ENCODE data around the gene CDC16. TPM values are rescaled to one million over a fixed set of nuclear protein-coding genes. Genes with fewer than 3 reads are reported as not detected.
"Not testable (repeated sequence)": the region's sequence is repeated elsewhere in the genome, so short reads cannot be mapped to it uniquely, and the experiment has no call there.

Gene CDC16
- total and polyA plus RNA-seq, 2 experiments from 2014 or later: 57.8 to 58.5 TPM

DNA sequence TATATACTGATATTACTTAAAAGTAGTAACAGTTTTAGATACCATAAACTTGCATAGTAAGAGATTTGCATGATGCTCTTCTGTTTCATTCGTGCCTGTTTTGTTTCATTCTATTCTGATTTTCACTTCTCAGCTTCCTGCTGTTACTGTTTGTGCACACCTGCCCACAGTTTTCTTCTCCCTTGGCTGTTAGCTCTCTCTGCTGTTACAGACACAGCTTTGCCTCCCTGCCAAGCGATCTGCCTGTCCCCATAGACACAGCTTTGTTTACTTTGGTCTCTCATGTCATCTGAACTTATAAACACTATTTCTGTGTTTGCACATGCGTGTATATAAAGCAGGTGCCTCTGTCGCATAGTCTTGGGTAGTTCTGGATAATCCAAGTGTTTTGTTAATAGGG is 25.3 kb downstream of the CDC16 start:
- Histone ChIP-seq H4K20me1 (ENCODE audit: insufficient read depth, poor library complexity, severe bottlenecking) (no peaks in the 10 kb centered on the region), H2AFZ (no peak overlapping the region), H3K9me3 (ENCODE audit: low read depth) (no peaks in the 10 kb centered on the region), H3K4me3 (no peak overlapping the region), H3K4me1 (ENCODE audit: insufficient read depth) (no peaks in the 10 kb centered on the region), H3K4me2 (no peak overlapping the region), H3K36me3 (replicated peaks; ENCODE audit: insufficient read depth, low read depth) (no peaks in the 10 kb centered on the region), H3K79me2 (peaks cover 4% of the 10 kb centered on the region), H3K27me3 (no peaks in the 10 kb centered on the region), H3K27ac (no peak overlapping the region), H3K9me2 (replicated peaks; ENCODE audit: insufficient read depth) (no peaks in the 10 kb centered on the region)
- 89% methylated on average over 4 of the region's 4 CpGs for whole genome bisulfite sequencing (ENCODE audit: low lambda C conversion rate, missing lambda C conversion rate)
- no peak for DNase-seq (ENCODE audit: low spot score)
- TF ChIP-seq, protein P1, sequence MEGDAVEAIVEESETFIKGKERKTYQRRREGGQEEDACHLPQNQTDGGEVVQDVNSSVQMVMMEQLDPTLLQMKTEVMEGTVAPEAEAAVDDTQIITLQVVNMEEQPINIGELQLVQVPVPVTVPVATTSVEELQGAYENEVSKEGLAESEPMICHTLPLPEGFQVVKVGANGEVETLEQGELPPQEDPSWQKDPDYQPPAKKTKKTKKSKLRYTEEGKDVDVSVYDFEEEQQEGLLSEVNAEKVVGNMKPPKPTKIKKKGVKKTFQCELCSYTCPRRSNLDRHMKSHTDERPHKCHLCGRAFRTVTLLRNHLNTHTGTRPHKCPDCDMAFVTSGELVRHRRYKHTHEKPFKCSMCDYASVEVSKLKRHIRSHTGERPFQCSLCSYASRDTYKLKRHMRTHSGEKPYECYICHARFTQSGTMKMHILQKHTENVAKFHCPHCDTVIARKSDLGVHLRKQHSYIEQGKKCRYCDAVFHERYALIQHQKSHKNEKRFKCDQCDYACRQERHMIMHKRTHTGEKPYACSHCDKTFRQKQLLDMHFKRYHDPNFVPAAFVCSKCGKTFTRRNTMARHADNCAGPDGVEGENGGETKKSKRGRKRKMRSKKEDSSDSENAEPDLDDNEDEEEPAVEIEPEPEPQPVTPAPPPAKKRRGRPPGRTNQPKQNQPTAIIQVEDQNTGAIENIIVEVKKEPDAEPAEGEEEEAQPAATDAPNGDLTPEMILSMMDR (IDR thresholded peaks at IDR 0.05; ENCODE audit: poor library complexity): no peak

DNA sequence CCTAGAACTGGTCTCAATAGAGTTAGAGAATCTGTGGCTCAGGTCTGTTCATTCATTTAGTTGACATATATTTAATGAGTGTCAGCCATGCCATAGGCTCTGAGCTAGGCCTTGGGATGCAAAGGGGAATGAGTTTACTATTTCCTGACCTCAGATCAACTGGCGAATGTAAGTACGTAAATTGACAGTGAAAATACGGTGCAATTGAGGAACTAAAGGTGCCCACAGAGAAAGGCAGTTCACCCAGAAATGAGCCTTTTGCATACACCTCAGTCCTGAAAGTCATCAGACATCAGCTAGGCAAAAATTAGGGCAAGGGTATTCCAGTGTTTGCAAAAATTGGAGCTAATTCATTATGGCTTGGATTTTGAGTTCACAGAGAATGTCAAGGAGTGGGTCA is 26.1 kb downstream of the CDC16 start:
- Histone ChIP-seq H3K4me3 (no peak overlapping the region), H3K27me3 (no peaks in the 10 kb centered on the region), H3K27ac (no peak overlapping the region), H2AFZ (no peak overlapping the region), H3K9me2 (replicated peaks; ENCODE audit: insufficient read depth) (no peaks in the 10 kb centered on the region), H3K9me3 (ENCODE audit: low read depth) (no peaks in the 10 kb centered on the region), H3K4me1 (ENCODE audit: insufficient read depth) (no peaks in the 10 kb centered on the region), H3K79me2 (peaks cover 4% of the 10 kb centered on the region), H3K36me3 (replicated peaks; ENCODE audit: insufficient read depth, low read depth) (no peaks in the 10 kb centered on the region), H3K4me2 (no peak overlapping the region), H4K20me1 (ENCODE audit: insufficient read depth, poor library complexity, severe bottlenecking) (no peaks in the 10 kb centered on the region)
- no peak for DNase-seq (ENCODE audit: low spot score)
- TF ChIP-seq EZH2phosphoT487 (IDR thresholded peaks at IDR 0.05; ENCODE audit: low read depth, severe bottlenecking, unreplicated experiment): no peak
- no peak for TF ChIP-seq EZH2 (IDR thresholded peaks at IDR 0.05; ENCODE audit: borderline replicate concordance)
- TF ChIP-seq, protein P1 (IDR thresholded peaks at IDR 0.05; ENCODE audit: poor library complexity): no peak
- 94% methylated on average over 3 of the region's 3 CpGs for whole genome bisulfite sequencing (ENCODE audit: low lambda C conversion rate, missing lambda C conversion rate)

DNA sequence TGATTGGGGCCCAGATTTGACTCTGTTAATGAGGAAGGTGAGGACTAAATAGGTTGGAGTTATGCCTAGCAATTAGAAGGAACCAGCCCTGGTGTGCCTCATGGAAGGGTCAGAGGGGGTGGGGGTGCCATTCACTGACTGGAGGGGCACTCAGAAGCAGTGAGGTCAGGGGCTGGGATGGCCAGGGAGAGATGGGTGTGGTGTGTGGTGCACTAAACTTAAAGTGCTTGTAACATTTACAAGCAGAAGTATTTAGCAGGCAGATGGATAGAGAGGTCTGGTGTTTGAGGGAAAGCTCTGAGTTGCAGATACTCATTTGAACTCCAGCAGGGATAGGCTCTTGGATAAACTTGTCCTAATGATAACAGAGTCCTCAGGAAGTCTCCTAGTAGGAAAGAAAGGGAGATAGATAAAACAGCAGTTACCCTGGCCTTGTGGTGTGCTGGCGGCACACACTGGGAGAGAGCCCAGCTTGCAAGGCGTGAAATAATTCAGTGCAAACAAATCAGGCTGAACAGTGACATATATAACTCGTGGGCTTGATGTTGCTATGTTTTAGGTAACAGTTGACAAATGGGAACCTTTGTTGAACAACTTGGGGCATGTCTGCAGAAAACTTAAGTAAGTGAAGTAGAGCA is 26.8 kb downstream of the CDC16 start:
- WGBS (ENCODE audit: low lambda C conversion rate, missing lambda C conversion rate): 69% methylated on average over 3 of the region's 3 CpGs
- Histone ChIP-seq H3K4me2 (no peak overlapping the region), H3K36me3 (replicated peaks; ENCODE audit: insufficient read depth, low read depth) (no peaks in the 10 kb centered on the region), H3K9me3 (ENCODE audit: low read depth) (no peaks in the 10 kb centered on the region), H2AFZ (no peak overlapping the region), H3K79me2 (peaks cover 4% of the 10 kb centered on the region), H3K27ac (no peak overlapping the region), H3K4me3 (no peak overlapping the region), H3K9me2 (replicated peaks; ENCODE audit: insufficient read depth) (no peaks in the 10 kb centered on the region), H4K20me1 (ENCODE audit: insufficient read depth, poor library complexity, severe bottlenecking) (no peaks in the 10 kb centered on the region), H3K4me1 (ENCODE audit: insufficient read depth) (no peaks in the 10 kb centered on the region), H3K27me3 (no peaks in the 10 kb centered on the region)
- TF ChIP-seq EZH2 (IDR thresholded peaks at IDR 0.05; ENCODE audit: borderline replicate concordance) (no peak), EZH2phosphoT487 (IDR thresholded peaks at IDR 0.05; ENCODE audit: low read depth, severe bottlenecking, unreplicated experiment) (no peak)
- TF ChIP-seq, protein P1 (IDR thresholded peaks at IDR 0.05; ENCODE audit: poor library complexity): no peak
- DNase-seq (ENCODE audit: low spot score): no peak

DNA sequence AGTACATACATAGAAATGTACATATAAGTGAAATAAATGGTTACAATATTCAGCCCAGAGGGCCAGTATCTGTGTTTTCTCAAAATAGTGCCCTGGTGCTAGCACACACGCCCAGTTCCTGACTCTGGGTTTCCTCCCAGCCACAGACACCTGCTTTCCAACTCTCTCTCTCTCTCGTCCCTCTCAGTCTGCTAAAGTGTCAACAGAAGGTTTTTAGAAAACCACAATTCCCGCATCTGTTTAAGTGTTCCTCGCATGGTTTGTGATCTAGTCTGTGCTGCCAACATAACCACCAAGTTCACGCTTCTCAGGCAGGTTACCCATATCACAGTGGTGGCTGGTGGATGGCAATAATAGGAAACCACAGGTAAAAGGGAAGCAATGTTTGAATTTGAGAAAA is 28.9 kb downstream of the CDC16 start:
- WGBS (ENCODE audit: low lambda C conversion rate, missing lambda C conversion rate): 88% methylated on average over 5 of the region's 5 CpGs
- H3K36me3 ChIP-seq (replicated peaks; ENCODE audit: insufficient read depth, low read depth): no peaks in the 10 kb centered on the region
- H3K9me3 ChIP-seq (ENCODE audit: low read depth): no peaks in the 10 kb centered on the region

DNA sequence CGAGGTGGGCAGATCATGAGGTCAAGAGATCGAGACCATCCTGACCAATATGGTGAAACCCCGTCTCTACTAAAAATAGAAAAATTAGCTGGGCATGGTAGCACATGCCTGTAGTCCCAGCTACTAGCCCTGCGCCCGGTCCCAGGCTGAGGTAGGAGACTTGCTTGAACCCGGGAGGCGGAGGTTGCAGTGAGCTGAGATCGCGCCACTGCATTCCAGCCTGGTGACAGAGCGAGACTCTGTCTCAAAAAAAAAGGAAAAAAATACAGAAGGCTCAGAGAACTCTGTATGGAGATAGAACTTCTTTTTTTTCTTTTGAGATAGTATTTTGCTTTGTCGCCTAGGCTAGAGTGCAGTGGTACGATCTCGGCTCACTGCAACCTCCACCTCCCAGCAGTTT is 29.6 kb downstream of the CDC16 start:
- H3K9me2 ChIP-seq (replicated peaks; ENCODE audit: insufficient read depth); H2AFZ ChIP-seq; H3K27me3 ChIP-seq; H3K79me2 ChIP-seq; H3K9me3 ChIP-seq (ENCODE audit: low read depth); H3K36me3 ChIP-seq (replicated peaks; ENCODE audit: insufficient read depth, low read depth); H4K20me1 ChIP-seq (ENCODE audit: insufficient read depth, poor library complexity, severe bottlenecking); DNase-seq (ENCODE audit: low spot score); H3K4me2 ChIP-seq; H3K4me1 ChIP-seq (ENCODE audit: insufficient read depth); H3K27ac ChIP-seq; H3K4me3 ChIP-seq: not testable (repeated sequence)
- whole genome bisulfite sequencing (ENCODE audit: low lambda C conversion rate, missing lambda C conversion rate): 97% methylated on average over 13 of the region's 13 CpGs

More for the DNA sequence above, 28.9 kb downstream of the CDC16 start:
- no peaks in the 10 kb centered on the region for H3K27me3 ChIP-seq
- TF ChIP-seq EZH2phosphoT487 (IDR thresholded peaks at IDR 0.05; ENCODE audit: low read depth, severe bottlenecking, unreplicated experiment): no peak
- TF ChIP-seq EZH2 (IDR thresholded peaks at IDR 0.05; ENCODE audit: borderline replicate concordance): no peak
- TF ChIP-seq, protein P1 (IDR thresholded peaks at IDR 0.05; ENCODE audit: poor library complexity): no peak
- H3K9me2 ChIP-seq (replicated peaks; ENCODE audit: insufficient read depth): no peaks in the 10 kb centered on the region
- no peak overlapping the region for H2AFZ ChIP-seq
- H3K4me2 ChIP-seq: no peak overlapping the region
- no peaks in the 10 kb centered on the region for H3K4me1 ChIP-seq (ENCODE audit: insufficient read depth)
- no peak for DNase-seq (ENCODE audit: low spot score)
- H4K20me1 ChIP-seq (ENCODE audit: insufficient read depth, poor library complexity, severe bottlenecking): no peaks in the 10 kb centered on the region
- H3K4me3 ChIP-seq: no peak overlapping the region
- H3K79me2 ChIP-seq: no peaks in the 10 kb centered on the region
- H3K27ac ChIP-seq: no peak overlapping the region

Measured in hepatocyte (in vitro differentiated cells).